GM23338 (cell line): ENCODE measurements around the gene VIPAS39. TPM values are rescaled to one million over a fixed set of nuclear protein-coding genes. Genes with fewer than 3 reads are reported as not detected.

Source experiments
- ATAC-seq: fragments of 200-7000 bp; cut with Tn5 transposase; 3 replicates; pipeline ENCODE4 v1.9.1; 2020
- DNase-seq: peaks from one replicate; pipeline ENCODE4 v3.0.0-alpha.2; 2015; ENCODE audit warnings: low spot score
- H2AFZ ChIP-seq: fragments of 200-600 bp; sonication (generic); 2 replicates; pipeline ENCODE4 v1.8.0; 2016; ENCODE audit warnings: antibody characterized with exemption, mild to moderate bottlenecking, moderate library complexity
- H3F3A ChIP-seq: fragments of 200-600 bp; sonication (generic); replicated peaks from 2 replicates; pipeline ENCODE4 v1.8.0; 2017; ENCODE audit warnings: antibody characterized with exemption, mixed run types, low read depth
- H3K27ac ChIP-seq: fragments of 200-600 bp; sonication (generic); 2 replicates; pipeline ENCODE4 v1.6.1; 2016; ENCODE audit warnings: low read depth
- H3K27me3 ChIP-seq: fragments of 200-600 bp; sonication (generic); 2 replicates; pipeline ENCODE4 v1.8.0; 2016; ENCODE audit warnings: mild to moderate bottlenecking, mixed run types, moderate library complexity; ENCODE audit not compliant: insufficient read depth
- H3K36me3 ChIP-seq: fragments of 200-600 bp; sonication (generic); 2 replicates; pipeline ENCODE4 v1.8.0; 2016; ENCODE audit warnings: mild to moderate bottlenecking; ENCODE audit not compliant: insufficient read depth
- H3K4me1 ChIP-seq: fragments of 200-600 bp; sonication (generic); 2 replicates; pipeline ENCODE4 v1.8.0; 2016; ENCODE audit warnings: mild to moderate bottlenecking, moderate library complexity; ENCODE audit not compliant: insufficient read depth
- H3K4me2 ChIP-seq: fragments of 200-600 bp; sonication (generic); 2 replicates; pipeline ENCODE4 v1.7.1; 2017; ENCODE audit warnings: mixed run types
- H3K4me3 ChIP-seq: fragments of 200-600 bp; sonication (generic); 2 replicates; pipeline ENCODE4 v1.6.1; 2016; ENCODE audit warnings: mixed run types
- H3K79me2 ChIP-seq: fragments of 200-600 bp; sonication (generic); replicated peaks from 2 replicates; pipeline ENCODE4 v1.8.0; 2017; ENCODE audit warnings: mild to moderate bottlenecking; ENCODE audit not compliant: insufficient read depth
- H3K9me2 ChIP-seq: fragments of 200-600 bp; sonication (generic); 2 replicates; pipeline ENCODE4 v1.8.0; 2017; ENCODE audit not compliant: insufficient read depth
- H4K20me1 ChIP-seq: fragments of 200-600 bp; sonication (generic); replicated peaks from 2 replicates; pipeline ENCODE4 v1.8.0; 2017; ENCODE audit warnings: mild to moderate bottlenecking; ENCODE audit not compliant: insufficient read depth
- H3K27ac Mint-ChIP-seq: 2 replicates; pipeline ENCODE4 v1.8.0; 2020; ENCODE audit warnings: inconsistent platforms, mild to moderate bottlenecking, moderate library complexity, mixed read lengths
- H3K27me3 Mint-ChIP-seq: 3 replicates; pipeline ENCODE4 v1.8.0; 2022; ENCODE audit warnings: low read depth, mild to moderate bottlenecking, moderate library complexity, mixed read lengths, inconsistent platforms; ENCODE audit not compliant: insufficient read depth, poor library complexity
- H3K36me3 Mint-ChIP-seq: 3 replicates; pipeline ENCODE4 v1.8.0; 2021; ENCODE audit warnings: low read depth, mild to moderate bottlenecking, inconsistent platforms, moderate library complexity, mixed read lengths
- H3K4me1 Mint-ChIP-seq: 3 replicates; pipeline ENCODE4 v1.8.0; 2020; ENCODE audit warnings: mild to moderate bottlenecking, inconsistent platforms, mixed read lengths
- H3K4me3 Mint-ChIP-seq: 3 replicates; pipeline ENCODE4 v1.8.0; 2021; ENCODE audit warnings: moderate library complexity, mild to moderate bottlenecking, inconsistent platforms, mixed read lengths
- H3K9me3 Mint-ChIP-seq: 3 replicates; pipeline ENCODE4 v1.8.0; 2020; ENCODE audit warnings: moderate library complexity, mild to moderate bottlenecking, inconsistent platforms, mixed read lengths
- CREB1 ChIP-seq: fragments of 250-450 bp; sonication (Bioruptor Pico); IDR thresholded peaks from 2 replicates; pipeline ENCODE4 v1.5.0; 2020; ENCODE audit warnings: low read depth, mild to moderate bottlenecking, moderate library complexity
- CTCF ChIP-seq, 2 experiments: fragments of 200-600 bp in 1 of 2; sonication (generic) in 1 of 2; conservative IDR thresholded peaks; 2 replicates each; pipeline versions ENCODE4 v1.5.1 to v1.6.1; 2016 to 2017; ENCODE audit warnings: antibody characterized with exemption in 2 of 2, low read depth in 2 of 2, mild to moderate bottlenecking in 2 of 2, moderate library complexity in 1 of 2
- ETS1 ChIP-seq: IDR thresholded peaks from 2 replicates; pipeline ENCODE4 v1.6.1; 2016; ENCODE audit warnings: antibody characterized with exemption
- EZH2 ChIP-seq: fragments of 200-600 bp; sonication (generic); IDR thresholded peaks from one replicate; pipeline ENCODE4 v1.8.0; 2017; ENCODE audit warnings: antibody characterized with exemption, mild to moderate bottlenecking, low read depth; ENCODE audit not compliant: unreplicated experiment
- EZH2phosphoT487 ChIP-seq: fragments of 200-600 bp; sonication (generic); IDR thresholded peaks from one replicate; pipeline ENCODE4 v1.8.1; 2018; ENCODE audit warnings: antibody characterized with exemption; ENCODE audit not compliant: unreplicated experiment
- JUNB ChIP-seq: IDR thresholded peaks from one replicate; pipeline ENCODE4 v1.6.1; 2016; ENCODE audit warnings: antibody characterized with exemption; ENCODE audit not compliant: unreplicated experiment
- NANOG ChIP-seq: IDR thresholded peaks from 2 replicates; pipeline ENCODE4 v1.6.1; 2016; ENCODE audit warnings: antibody characterized with exemption, borderline replicate concordance
- POLR2AphosphoS5 ChIP-seq: IDR thresholded peaks from 2 replicates; pipeline ENCODE4 v1.6.1; 2016; ENCODE audit warnings: antibody characterized with exemption, low read depth
- REST ChIP-seq: IDR thresholded peaks from one replicate; pipeline ENCODE4 v1.6.1; 2018; ENCODE audit warnings: antibody characterized with exemption; ENCODE audit not compliant: unreplicated experiment
- STAT1 ChIP-seq: IDR thresholded peaks from one replicate; pipeline ENCODE4 v1.6.1; 2016; ENCODE audit warnings: antibody characterized with exemption; ENCODE audit not compliant: unreplicated experiment
- ZNF114 ChIP-seq: fragments of 250-450 bp; sonication (Bioruptor Pico); IDR thresholded peaks from 2 replicates; pipeline ENCODE4 v1.5.0; 2020; ENCODE audit warnings: mild to moderate bottlenecking, moderate library complexity
- ZNF331 ChIP-seq: fragments of 250-450 bp; sonication (Bioruptor Pico); IDR thresholded peaks from 2 replicates; pipeline ENCODE4 v1.5.0; 2020; ENCODE audit warnings: low read depth, mild to moderate bottlenecking, moderate library complexity
- ZNF462 ChIP-seq: fragments of 250-450 bp; sonication (Bioruptor Pico); IDR thresholded peaks from 2 replicates; pipeline ENCODE4 v1.5.0; 2020; ENCODE audit warnings: mild to moderate bottlenecking, moderate library complexity
- polyA plus RNA-seq: library from polyadenylated mRNA; unstranded; fragments of >200 nt; fragmentation: Nextera tagmentation; extraction: Ambion mirVana; gene quantifications from 2 replicates; pipeline ENCODE4 v1.2.1, GENCODE V29; 2016
- total RNA-seq: library from RNA; depleted of rRNA; stranded (reverse); fragments of >200 nt; shearing (Covaris generic); gene quantifications from 2 replicates; pipeline ENCODE4 v1.2.3, GENCODE V29; 2014

Gene VIPAS39
- total and polyA plus RNA-seq, 2 experiments from 2014 or later: 9.4 to 21.8 TPM

GRCh38 chr14:77455966-77456640, 1.3 kb downstream of the VIPAS39 start:
- peak overlapping the region; percentile 99 for H3K4me3 Mint-ChIP-seq
- H3K27ac Mint-ChIP-seq: no peak overlapping the region
- TF ChIP-seq ETS1: no peak
- TF ChIP-seq JUNB: no peak
- no peak for TF ChIP-seq EZH2phosphoT487
- TF ChIP-seq STAT1: no peak
- TF ChIP-seq ZNF462: no peak
- TF ChIP-seq EZH2: no peak
- no peak for TF ChIP-seq REST
- no peak for TF ChIP-seq ZNF331 (CRISPR knock-in tag)
- TF ChIP-seq NANOG: no peak
- TF ChIP-seq CREB1 (CRISPR knock-in tag): no peak
- TF ChIP-seq CTCF (conservative IDR thresholded peaks at IDR 0.05; ENCODE audit: low read depth in 2 of 2): no peak
- no peak for TF ChIP-seq ZNF114
- no peak for TF ChIP-seq POLR2AphosphoS5
- Histone ChIP-seq H4K20me1 (peaks cover 11% of the 10 kb centered on the region), H3K27me3 (no peaks in the 10 kb centered on the region), H3K27ac (no peak overlapping the region), H3K4me3 (peak overlapping the region; percentile 80), H3K36me3 (peaks cover 16% of the 10 kb centered on the region), H2AFZ (no peak overlapping the region), H3F3A (no peaks in the 10 kb centered on the region), H3K9me2 (no peaks in the 10 kb centered on the region), H3K4me2 (peak overlapping the region; percentile 90), H3K4me1 (peaks cover 5% of the 10 kb centered on the region), H3K79me2 (peaks cover 44% of the 10 kb centered on the region)
- ATAC-seq (no peak), DNase-seq (no peak)
- H3K36me3 Mint-ChIP-seq: peaks cover 22% of the 10 kb centered on the region
- peaks cover 12% of the 10 kb centered on the region for H3K27me3 Mint-ChIP-seq
- H3K4me1 Mint-ChIP-seq: peaks cover 18% of the 10 kb centered on the region
- H3K9me3 Mint-ChIP-seq: no peaks in the 10 kb centered on the region; the same call in 2 of the 3 replicates
